Measurements from ENCODE around the gene SLC12A8.

The SLC12A8 gene

DNA sequence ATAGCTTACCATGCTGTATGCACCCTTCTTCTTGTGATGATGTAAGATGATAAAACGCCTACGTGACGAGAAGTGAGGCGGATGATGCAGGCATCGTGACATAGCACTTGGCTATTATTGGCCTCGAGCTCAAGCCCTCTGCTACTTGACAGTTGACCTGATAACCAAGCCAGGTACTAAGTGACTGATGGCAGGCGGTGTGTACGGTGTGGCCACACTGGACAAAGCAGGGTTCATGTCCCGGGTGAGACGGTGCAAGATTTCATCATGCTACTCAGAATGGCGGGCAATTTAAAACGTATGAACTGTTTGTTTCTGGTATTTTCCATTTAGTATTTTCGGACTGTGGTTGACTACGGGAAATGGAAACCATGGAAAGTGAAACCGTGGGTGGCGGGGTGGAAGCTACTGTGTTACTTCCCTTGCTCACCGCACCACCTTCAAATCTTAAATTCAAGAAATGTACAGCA, 57.7 kb downstream of the SLC12A8 start:
- TF ChIP-seq, protein P1, sequence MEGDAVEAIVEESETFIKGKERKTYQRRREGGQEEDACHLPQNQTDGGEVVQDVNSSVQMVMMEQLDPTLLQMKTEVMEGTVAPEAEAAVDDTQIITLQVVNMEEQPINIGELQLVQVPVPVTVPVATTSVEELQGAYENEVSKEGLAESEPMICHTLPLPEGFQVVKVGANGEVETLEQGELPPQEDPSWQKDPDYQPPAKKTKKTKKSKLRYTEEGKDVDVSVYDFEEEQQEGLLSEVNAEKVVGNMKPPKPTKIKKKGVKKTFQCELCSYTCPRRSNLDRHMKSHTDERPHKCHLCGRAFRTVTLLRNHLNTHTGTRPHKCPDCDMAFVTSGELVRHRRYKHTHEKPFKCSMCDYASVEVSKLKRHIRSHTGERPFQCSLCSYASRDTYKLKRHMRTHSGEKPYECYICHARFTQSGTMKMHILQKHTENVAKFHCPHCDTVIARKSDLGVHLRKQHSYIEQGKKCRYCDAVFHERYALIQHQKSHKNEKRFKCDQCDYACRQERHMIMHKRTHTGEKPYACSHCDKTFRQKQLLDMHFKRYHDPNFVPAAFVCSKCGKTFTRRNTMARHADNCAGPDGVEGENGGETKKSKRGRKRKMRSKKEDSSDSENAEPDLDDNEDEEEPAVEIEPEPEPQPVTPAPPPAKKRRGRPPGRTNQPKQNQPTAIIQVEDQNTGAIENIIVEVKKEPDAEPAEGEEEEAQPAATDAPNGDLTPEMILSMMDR (IDR thresholded peaks at IDR 0.05; ENCODE audit: low read depth, low read length) = no peak
- H3K4me3 ChIP-seq (ENCODE audit: low read depth, low read length) = no peak overlapping the region

DNA sequence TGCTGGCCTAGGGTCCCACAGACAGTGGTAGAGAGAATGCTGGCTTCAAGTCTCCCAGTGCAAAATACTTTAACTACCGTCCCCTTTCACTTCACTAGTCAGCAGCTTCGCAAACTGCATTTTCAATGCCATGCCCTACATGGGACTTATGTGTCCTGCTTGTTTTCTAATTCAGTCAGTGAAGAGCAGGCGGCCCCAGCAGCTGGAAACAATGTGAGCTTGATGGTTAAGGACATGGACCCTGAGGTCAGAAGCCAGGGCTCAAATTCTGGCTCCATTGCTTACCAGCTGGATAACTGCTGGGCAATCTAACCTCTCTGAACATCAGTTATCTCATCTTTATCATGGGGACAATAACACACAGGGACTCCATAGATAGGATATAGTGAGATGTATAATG, 58.4 kb downstream of the SLC12A8 start:
- TF ChIP-seq, protein P1 (IDR thresholded peaks at IDR 0.05; ENCODE audit: low read depth, low read length) = no peak
- no peak overlapping the region for H3K4me3 ChIP-seq (ENCODE audit: low read depth, low read length)

DNA sequence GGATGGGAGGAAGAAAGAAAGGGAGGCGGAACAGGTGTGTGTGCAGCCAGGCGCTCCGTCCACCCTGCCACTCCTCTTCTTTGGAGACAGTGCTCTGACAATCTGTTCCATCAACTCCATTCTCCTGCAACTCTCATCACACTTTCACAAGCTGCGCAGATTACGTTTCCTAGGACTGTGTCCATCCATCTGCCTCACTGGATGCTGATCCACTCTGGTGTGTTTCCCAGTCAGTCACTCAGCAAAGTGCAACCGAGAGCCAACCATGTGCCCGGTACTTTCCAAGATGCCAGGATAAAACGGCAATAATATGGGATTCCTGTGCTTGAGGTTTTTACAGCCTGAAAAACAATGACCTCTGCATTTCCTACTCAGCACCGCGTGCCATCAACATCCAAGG, 59.6 kb downstream of the SLC12A8 start:
- H3K4me3 ChIP-seq (ENCODE audit: low read depth, low read length) = no peak overlapping the region
- TF ChIP-seq, protein P1 (IDR thresholded peaks at IDR 0.05; ENCODE audit: low read depth, low read length) = no peak

DNA sequence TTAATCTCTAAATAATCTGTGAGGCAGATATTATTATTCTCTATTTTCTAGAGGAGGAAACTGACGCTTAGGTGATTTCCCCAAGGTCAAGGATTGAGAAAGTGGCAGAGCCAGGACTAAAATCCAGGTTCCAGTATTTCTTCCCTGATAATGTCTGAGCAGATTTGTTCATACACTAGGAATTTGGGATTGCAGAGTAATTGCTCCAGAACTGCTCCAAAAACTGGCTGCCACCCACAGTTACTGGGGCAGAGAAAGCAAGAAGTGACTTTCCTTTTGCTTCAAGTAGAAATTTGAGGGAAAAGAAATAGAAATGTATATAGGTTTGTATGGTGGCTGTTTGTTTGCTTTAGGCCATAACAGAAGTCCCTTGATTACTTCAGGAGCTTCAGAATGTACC, 60.6 kb downstream of the SLC12A8 start:
- H3K4me3 ChIP-seq (ENCODE audit: low read depth, low read length) = no peak overlapping the region

DNA sequence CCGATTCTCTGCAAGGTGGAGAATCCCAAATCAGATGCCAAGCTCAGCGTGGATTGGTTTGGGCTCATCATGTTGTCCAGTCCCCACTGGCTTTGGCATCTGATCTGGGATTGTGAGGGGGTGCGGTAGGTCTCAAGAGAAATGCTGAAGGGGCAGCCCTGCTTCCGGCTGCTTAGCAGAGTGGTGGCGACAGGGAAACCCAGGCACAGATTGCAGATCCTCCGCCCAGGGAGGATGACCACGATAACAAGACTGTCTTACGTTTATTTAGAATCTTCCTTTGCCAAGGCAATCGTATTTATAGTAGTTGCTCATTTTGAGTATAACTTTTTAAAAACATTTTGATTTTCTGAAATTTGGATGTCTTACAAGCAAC, 61.1 kb downstream of the SLC12A8 start:
- no peak overlapping the region for H3K4me3 ChIP-seq (ENCODE audit: low read depth, low read length)
- TF ChIP-seq, protein P1 (IDR thresholded peaks at IDR 0.05; ENCODE audit: low read depth, low read length) = no peak

More for the DNA sequence above, 60.6 kb downstream of the SLC12A8 start:
- TF ChIP-seq, protein P1 (IDR thresholded peaks at IDR 0.05; ENCODE audit: low read depth, low read length) = no peak

DNA sequence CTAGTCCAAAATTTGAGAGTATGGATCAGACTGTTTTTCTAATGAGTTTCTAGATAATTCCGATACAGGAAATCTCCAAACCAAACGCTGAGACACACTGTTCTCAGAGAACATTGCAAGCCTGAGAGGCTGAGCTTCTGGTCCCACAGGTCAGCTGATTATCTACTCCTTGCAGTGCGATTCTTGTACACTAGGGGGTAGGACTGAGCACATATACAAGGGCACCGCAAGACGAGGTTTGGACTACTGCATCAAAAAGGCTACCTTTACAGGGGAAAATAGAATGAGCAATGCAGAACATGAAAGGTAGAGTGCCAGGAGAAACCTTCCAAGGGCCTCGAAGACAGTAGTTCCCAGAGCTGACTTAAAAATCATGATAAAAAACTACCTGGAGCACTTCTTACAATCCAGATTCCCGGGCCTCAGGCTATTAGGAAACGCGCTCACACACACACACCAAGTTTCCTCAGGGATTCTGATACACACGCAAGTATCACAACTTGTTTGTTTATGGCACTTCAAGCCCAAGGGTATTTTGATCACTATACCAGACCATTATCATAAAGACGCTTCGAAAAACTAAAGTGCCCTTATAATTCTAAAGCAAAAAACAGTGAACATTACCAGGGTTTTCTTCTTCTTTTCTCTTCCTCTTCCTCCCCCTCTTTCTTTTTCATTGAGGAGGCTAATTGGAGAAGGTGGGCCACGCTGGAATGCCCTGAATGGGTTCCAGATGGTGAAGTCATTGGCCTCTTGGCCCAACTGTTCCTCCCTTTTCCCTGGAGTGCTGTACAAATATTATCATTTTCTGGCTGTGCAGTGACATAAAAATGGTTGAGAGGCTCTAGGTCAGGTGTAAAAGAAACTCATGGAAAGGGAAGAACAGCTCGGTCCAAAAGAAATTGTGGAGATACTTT, 61.8 kb downstream of the SLC12A8 start:
- TF ChIP-seq, protein P1 (IDR thresholded peaks at IDR 0.05; ENCODE audit: low read depth, low read length) = peak; percentile 45
- H3K4me3 ChIP-seq (ENCODE audit: low read depth, low read length) = no peak overlapping the region

DNA sequence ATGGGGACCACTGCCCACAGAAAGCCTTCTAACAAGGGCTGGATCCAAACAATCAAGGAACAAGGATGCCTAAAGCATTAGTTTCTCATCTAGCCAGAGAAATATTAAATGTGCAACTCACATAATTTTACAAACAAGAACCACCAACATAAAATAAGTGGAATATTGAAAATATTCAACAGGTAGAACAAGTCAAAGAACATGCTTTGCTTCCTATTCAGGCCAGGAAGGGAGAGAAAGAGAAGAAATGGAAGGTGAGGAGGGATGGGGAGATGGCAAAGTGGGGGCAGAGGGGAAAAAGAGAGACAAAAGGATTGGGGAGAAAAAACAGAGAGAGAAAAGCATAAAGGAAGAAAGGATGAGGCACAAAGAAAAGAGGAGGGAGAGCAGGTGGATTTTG, 63.1 kb downstream of the SLC12A8 start:
- TF ChIP-seq, protein P1 (IDR thresholded peaks at IDR 0.05; ENCODE audit: low read depth, low read length) = no peak
- H3K4me3 ChIP-seq (ENCODE audit: low read depth, low read length) = no peak overlapping the region

All from WI38 (cell line).